Activated T-cell treated with anti-CD3 and anti-CD28 coated beads, Interleukin-2, amount 50 U/mL, for 72 hours (primary cell): ENCODE data around the gene OFD1. TPM values are rescaled to one million over a fixed set of nuclear protein-coding genes. Genes with fewer than 3 reads are reported as not detected.

Experiments used
- ATAC-seq, 2 donors: fragments of 150-1000 bp; cut with Tn5 transposase; replicated peaks in 1 of 2; 2 replicates each; pipeline ENCODE4 v1.10.0; 2021; ENCODE audit warnings: moderate library complexity in 2 of 2, mild to moderate bottlenecking in 1 of 2
- DNase-seq, 2 donors: peaks; one replicate each; pipeline ENCODE4 v3.0.0; 2021 to 2022; ENCODE audit warnings: mixed read lengths in 1 of 2
- H3K27ac Mint-ChIP-seq: one replicate; pipeline ENCODE4 v1.8.0; 2022; ENCODE audit warnings: mild to moderate bottlenecking, moderate library complexity, mixed read lengths
- H3K27me3 Mint-ChIP-seq: one replicate; pipeline ENCODE4 v1.8.0; 2022; ENCODE audit warnings: low read depth, mixed read lengths
- H3K36me3 Mint-ChIP-seq, 2 donors: one replicate each; pipeline ENCODE4 v1.8.0; 2022; ENCODE audit warnings: mixed read lengths in 2 of 2, mild to moderate bottlenecking in 1 of 2; ENCODE audit not compliant: insufficient read depth in 2 of 2
- H3K4me1 Mint-ChIP-seq: one replicate; pipeline ENCODE4 v1.8.0; 2022; ENCODE audit warnings: low read depth, mixed read lengths
- H3K4me3 Mint-ChIP-seq, 2 donors: one replicate each; pipeline ENCODE4 v1.8.0; 2022; ENCODE audit warnings: mild to moderate bottlenecking in 2 of 2, mixed read lengths in 2 of 2, moderate library complexity in 2 of 2
- H3K9me3 Mint-ChIP-seq, 2 donors: one replicate each; pipeline ENCODE4 v1.8.0; 2022; ENCODE audit warnings: mixed read lengths in 2 of 2
- total RNA-seq, 2 donors: library from RNA; stranded (reverse); gene quantifications; one replicate each; pipeline ENCODE4 v1.2.3, GENCODE V29; 2022

OFD1 gene
- total RNA-seq, 2 donors from 2014 or later, result 63.7 to 66.7 TPM

DNA sequence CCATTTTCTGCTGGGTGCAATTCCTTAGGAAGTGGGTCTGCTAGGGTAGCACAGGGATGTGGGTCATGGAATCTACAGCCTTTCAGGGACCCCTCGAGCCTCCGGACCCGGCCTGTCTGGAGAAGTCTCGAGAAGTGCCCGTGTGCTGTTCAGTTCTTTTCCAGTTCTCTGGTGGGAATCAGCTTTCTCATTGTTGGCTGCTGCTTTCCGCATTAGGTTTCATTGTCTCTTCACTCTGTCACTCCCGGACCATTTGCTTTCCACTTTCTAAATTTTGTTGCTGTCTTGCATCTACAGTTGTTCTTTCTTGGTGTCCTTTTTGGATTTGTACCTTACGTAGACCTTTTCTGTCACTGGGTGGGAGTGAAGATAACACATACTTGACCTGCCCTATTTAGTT lies 39.6 kb upstream of the OFD1 start:
- Mint-ChIP-seq H3K27ac (peak overlapping the region; percentile 22), H3K36me3 (peaks cover 17 to 32% of the 10 kb centered on the region in 2 donors), H3K4me1 (peaks cover 65% of the 10 kb centered on the region), H3K9me3 (no peaks in the 10 kb centered on the region), H3K27me3 (peaks cover 36% of the 10 kb centered on the region), H3K4me3 (peak overlapping the region in 1 of 2 donors; percentile 47)
- ATAC-seq (no peak), DNase-seq (no peak)

DNA sequence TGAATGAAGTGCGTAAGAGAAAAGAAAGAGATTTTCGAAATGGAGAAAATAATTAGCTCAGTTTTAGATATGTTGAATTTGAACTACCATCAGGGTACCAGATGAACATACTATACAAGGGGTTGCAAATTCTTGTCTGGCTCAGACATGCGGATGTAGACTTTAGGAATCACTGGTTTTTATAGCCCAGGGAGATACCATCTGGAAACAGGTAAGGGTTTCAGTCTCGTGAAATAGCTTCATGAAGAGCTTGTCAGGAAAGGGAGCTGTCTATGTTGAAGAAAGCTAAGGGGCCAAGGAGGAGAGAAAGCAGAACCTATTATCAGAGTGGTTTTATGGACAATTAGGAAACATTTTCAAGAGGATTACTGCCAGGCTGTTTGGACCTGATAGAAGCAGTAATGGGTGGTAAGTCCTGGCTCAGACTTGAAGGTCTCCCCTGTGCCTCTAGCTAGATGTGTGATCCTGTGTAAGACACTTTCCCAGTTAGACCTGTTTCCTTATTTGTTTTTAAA lies 38.9 kb upstream of the OFD1 start:
- peaks cover 12 to 28% of the 10 kb centered on the region in 2 donors for H3K36me3 Mint-ChIP-seq
- ATAC-seq, result no peak
- peak overlapping the region; percentile 22 for H3K27ac Mint-ChIP-seq
- DNase-seq, result no peak
- peaks cover 32% of the 10 kb centered on the region for H3K27me3 Mint-ChIP-seq
- peak overlapping the region in 1 of 2 donors; percentile 47 for H3K4me3 Mint-ChIP-seq
- peaks cover 63% of the 10 kb centered on the region for H3K4me1 Mint-ChIP-seq
- no peaks in the 10 kb centered on the region for H3K9me3 Mint-ChIP-seq

DNA sequence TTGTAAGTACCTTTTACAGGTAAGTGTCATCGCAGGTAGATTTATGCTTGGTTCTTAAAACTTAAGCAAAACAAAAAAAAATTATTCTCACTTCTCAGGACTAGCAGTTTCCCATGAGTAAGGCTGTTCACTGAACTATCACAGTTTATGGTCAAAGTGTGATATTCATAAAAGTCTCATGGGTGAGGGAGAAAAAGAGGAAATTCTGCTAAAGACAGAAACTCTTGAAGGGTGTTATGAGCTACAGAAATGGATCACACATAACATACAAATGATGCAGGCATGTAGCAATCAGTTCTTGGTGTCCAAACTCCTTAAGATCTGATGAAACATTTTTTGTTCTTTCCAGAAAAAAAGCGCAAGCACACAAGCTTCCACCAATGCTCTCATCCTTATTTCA lies 37.1 kb upstream of the OFD1 start:
- H3K27ac Mint-ChIP-seq, result peak overlapping the region; percentile 67
- no peaks in the 10 kb centered on the region for H3K9me3 Mint-ChIP-seq
- H3K4me3 Mint-ChIP-seq, result peak overlapping the region in 1 of 2 donors; percentile 55
- H3K27me3 Mint-ChIP-seq, result peaks cover 26% of the 10 kb centered on the region
- DNase-seq (no peak), ATAC-seq (peak in 1 of 2 donors; percentile 32)
- H3K36me3 Mint-ChIP-seq, result peaks cover 12 to 24% of the 10 kb centered on the region in 2 donors
- peaks cover 58% of the 10 kb centered on the region for H3K4me1 Mint-ChIP-seq

DNA sequence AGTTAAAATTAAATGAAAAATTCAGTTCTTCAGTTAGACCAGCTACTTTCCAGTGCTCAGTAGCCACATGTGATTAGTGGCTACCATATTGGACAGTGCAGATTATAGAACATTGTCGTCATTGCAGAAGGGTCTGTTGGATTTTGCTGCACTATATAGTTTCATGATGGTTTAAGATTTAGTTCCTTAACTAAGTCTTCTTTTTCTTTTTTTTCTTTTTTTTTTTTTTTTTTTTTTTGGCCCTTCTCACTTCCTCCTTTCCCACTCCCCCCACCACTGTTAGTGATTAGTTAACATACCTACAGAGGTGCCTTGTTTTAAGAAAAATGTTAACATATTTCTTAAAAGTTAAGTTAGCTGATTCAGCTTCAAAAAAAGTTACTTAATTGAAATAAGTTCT lies 36.6 kb upstream of the OFD1 start:
- Mint-ChIP-seq H3K9me3 (no peaks in the 10 kb centered on the region), H3K27me3 (peaks cover 21% of the 10 kb centered on the region), H3K36me3 (peaks cover 8 to 19% of the 10 kb centered on the region in 2 donors), H3K27ac (no peak overlapping the region), H3K4me3 (no peak overlapping the region), H3K4me1 (peaks cover 58% of the 10 kb centered on the region)
- no peak for ATAC-seq
- DNase-seq, result no peak

DNA sequence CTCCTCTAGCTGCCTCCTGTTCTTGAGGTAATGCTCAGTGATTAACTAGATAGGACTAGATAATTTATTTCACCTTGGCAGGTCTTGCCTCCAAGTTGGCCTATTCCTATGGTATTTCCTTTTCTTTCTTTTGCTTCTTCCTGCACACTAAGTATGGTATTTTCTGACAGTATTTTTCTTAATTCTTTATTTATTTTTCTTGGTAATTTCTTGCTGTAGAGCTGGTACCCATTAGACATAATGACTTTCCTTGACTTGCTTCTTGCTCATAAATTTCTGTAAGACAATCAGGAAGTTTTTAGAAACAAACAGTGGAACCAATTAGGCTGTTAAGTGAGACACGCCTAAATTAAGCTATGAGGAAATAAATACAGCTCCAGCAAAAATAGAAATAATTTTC lies 36.1 kb upstream of the OFD1 start:
- Mint-ChIP-seq H3K36me3 (peaks cover 6 to 16% of the 10 kb centered on the region in 2 donors), H3K4me3 (no peak overlapping the region), H3K27ac (peak overlapping the region; percentile 81), H3K9me3 (no peaks in the 10 kb centered on the region), H3K4me1 (peaks cover 57% of the 10 kb centered on the region), H3K27me3 (peaks cover 16% of the 10 kb centered on the region)
- ATAC-seq (no peak), DNase-seq (no peak)

DNA sequence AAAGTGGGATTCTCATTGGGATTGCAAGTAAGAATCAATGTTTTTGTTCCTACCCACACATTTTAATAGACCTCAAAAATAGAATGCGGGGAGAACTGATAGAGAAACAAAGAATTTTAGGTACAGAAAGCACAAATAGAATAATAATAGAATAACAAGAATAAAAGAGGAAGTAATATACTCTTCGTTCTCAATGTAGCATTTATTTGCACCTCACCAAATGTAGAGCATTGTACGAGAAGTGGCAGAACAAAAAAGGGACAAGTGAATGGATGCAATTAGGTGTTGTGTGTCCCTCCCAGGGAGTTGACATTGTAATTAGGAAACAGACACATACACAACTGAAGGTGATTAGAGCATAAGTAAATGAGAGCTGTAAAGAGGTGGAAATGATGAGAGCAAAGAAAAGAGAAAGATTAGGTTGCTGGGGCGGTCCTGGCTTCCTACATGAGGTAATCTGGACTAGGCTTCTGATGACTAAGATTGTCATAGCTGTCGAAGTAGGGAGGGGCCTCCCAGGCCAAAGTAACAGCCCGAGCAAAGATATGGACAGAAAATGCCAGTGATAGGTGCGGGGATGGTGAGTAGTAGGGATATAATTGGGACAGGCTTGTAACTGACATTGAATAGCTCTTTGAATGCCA lies 35.2 kb upstream of the OFD1 start:
- no peaks in the 10 kb centered on the region for H3K9me3 Mint-ChIP-seq
- peaks cover 60% of the 10 kb centered on the region for H3K4me1 Mint-ChIP-seq

DNA sequence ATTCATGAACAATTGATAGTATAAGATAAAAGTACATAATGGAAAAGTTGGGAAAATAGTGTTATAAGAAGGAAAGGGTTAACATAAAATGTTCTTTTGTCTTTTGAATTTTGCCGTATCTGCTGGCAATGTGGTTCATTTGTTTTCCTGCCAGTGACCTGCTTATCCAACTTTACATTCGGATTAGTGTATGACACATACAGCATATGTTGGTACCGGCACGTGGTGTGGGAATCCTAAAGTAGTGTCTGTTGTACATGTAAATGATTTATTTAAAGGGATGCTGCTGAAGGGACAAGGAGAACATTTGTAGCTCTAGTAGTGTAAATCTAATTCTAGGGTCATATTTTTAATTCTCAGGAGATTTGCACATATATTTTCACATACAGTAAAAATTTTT lies 34.2 kb upstream of the OFD1 start:
- DNase-seq (no peak), ATAC-seq (no peak)
- H3K27ac Mint-ChIP-seq, result no peak overlapping the region
- H3K27me3 Mint-ChIP-seq, result peaks cover 8% of the 10 kb centered on the region
- no peak overlapping the region for H3K4me3 Mint-ChIP-seq
- peaks cover 55% of the 10 kb centered on the region for H3K4me1 Mint-ChIP-seq
- H3K36me3 Mint-ChIP-seq, result peaks cover 6 to 14% of the 10 kb centered on the region in 2 donors
- no peaks in the 10 kb centered on the region for H3K9me3 Mint-ChIP-seq

More for the DNA sequence above, 35.2 kb upstream of the OFD1 start:
- H3K27me3 Mint-ChIP-seq, result peaks cover 11% of the 10 kb centered on the region
- no peak for DNase-seq
- no peak overlapping the region for H3K27ac Mint-ChIP-seq
- peaks cover 6 to 15% of the 10 kb centered on the region in 2 donors for H3K36me3 Mint-ChIP-seq
- peak in 1 of 2 donors; percentile 66 for ATAC-seq
- peak overlapping the region in 1 of 2 donors; percentile 44 for H3K4me3 Mint-ChIP-seq

DNA sequence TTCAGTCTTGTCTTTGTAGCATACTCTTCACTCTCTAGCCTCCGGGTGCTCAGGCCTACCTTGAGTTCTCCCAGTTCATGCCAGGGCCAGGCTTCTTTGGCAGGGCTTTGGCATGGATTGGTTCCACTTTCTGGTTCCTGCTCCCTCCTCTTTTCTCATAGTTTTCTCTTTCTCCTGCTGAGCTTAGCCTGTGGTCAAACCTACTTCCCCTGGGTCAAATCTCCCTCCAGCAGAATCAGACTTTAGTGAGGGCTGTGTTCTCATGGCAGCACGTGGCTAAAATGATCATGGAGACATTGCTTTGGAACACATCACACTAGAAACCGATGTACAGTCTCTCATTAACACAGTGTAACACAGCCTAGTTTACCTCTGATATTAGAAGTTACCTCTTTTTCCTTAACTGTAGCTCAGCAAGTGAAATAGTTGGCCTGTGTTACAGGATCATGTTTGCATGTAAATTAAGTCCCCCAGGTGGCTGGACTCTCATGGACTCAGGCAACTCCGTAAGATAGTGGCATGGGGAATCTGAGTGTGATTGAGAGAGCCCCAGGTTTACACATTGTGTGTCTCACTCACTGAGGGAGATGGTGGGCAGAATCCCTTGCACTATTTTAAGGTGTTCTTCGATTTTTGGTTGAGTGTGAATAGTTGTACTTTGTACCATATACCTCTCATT lies 32.3 kb upstream of the OFD1 start:
- Mint-ChIP-seq H3K36me3 (peaks cover 6 to 12% of the 10 kb centered on the region in 2 donors), H3K27me3 (peaks cover 6% of the 10 kb centered on the region), H3K27ac (peak overlapping the region; percentile 66), H3K4me3 (peak overlapping the region in 1 of 2 donors; percentile 31), H3K4me1 (peaks cover 51% of the 10 kb centered on the region), H3K9me3 (no peaks in the 10 kb centered on the region)
- DNase-seq, result no peak
- ATAC-seq, result no peak

DNA sequence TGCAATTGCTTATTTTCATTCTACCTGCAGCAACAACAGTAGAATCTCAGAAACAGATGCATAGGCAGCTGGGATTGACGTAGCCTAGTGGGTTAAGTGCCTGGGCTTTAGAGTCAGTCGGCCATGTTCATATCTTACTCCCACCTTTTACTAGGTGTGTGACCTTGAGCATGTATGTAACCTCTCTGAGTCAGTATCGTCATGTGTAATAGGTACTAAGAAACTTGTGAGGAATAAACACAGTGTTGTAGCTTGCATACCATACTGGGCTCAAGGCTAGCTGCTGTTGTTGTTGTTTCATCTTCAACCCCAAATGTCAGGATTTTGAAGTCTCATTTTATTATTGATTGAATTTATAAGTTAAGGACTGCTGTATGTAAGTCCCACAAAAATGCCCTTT lies 31.4 kb upstream of the OFD1 start:
- peaks cover 6% of the 10 kb centered on the region for H3K27me3 Mint-ChIP-seq
- DNase-seq (no peak), ATAC-seq (peak; percentile 66 to 71)
- H3K4me1 Mint-ChIP-seq, result peaks cover 51% of the 10 kb centered on the region
- peaks cover 6 to 14% of the 10 kb centered on the region in 2 donors for H3K36me3 Mint-ChIP-seq
- H3K27ac Mint-ChIP-seq, result peak overlapping the region; percentile 41
- H3K9me3 Mint-ChIP-seq, result no peaks in the 10 kb centered on the region
- peak overlapping the region in 1 of 2 donors; percentile 31 for H3K4me3 Mint-ChIP-seq

DNA sequence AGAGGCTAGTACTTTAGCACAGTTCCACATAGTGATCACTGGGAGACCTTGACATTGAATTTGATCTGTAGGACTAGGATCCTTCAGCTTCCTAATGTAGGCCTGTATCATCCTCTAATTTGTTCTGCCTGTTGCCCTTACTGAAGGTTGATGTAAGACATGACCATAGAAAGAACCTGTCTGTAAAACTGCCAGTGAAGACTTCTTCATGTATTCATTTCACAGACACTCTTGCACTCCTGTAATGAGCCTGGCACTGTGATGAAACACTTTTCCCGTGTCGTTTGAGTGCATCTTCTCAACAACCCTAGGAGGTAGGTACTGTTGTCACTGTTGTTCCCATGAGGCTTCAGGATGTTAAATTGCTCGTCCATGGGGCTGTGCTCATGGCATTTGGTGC lies 31.0 kb upstream of the OFD1 start:
- Mint-ChIP-seq H3K27me3 (peaks cover 6% of the 10 kb centered on the region), H3K4me1 (peaks cover 47% of the 10 kb centered on the region), H3K9me3 (no peaks in the 10 kb centered on the region), H3K27ac (peak overlapping the region; percentile 85), H3K4me3 (peak overlapping the region in 1 of 2 donors; percentile 60), H3K36me3 (peaks cover 6 to 14% of the 10 kb centered on the region in 2 donors)
- DNase-seq, result no peak
- peak; percentile 47 to 64 for ATAC-seq

DNA sequence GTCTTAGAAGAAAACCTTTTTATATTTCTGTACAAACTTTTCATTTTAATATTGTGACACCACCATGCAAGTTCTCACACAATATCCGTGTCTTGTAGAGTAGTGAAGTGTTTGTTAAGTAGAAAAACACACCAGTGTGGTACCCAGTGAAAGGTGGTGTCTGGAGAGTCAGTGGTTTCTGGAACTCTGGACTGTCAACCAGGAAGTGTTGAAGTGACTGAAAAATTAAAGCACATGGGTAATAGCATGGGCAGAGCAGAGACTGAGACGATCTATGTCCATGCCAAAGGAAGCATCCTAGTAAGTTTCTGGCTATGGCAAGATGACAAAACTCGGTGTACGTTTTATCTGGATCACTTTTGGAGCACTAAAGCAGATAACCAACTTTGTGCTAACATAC lies 23.4 kb upstream of the OFD1 start:
- H3K36me3 Mint-ChIP-seq, result peaks cover 4 to 21% of the 10 kb centered on the region in 2 donors
- peaks cover 12% of the 10 kb centered on the region for H3K4me1 Mint-ChIP-seq
- H3K27ac Mint-ChIP-seq, result no peak overlapping the region

DNA sequence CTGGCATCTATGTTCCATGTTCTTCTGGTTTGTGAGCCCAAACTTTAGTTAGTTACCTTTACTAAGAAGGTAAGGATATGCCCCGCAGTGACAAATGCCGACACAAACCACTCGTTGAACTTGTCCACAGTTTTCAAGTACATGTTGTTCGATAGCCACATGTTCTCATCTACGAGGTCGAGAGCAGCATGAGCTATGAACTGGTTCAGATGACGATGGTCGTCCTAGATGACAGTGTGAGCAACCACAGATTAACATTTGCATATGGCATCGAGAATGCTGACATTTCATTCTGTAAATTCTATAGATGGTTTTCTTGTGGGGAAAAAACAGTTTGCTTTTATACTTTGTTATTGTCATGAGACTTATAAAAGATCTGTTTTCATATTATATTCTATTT lies 18.1 kb upstream of the OFD1 start:
- peak; percentile 41 to 84 for ATAC-seq
- Mint-ChIP-seq H3K4me3 (peak overlapping the region in 1 of 2 donors; percentile 62), H3K9me3 (no peaks in the 10 kb centered on the region), H3K36me3 (peaks cover 9 to 26% of the 10 kb centered on the region in 2 donors), H3K27me3 (peaks cover 5% of the 10 kb centered on the region), H3K27ac (peak overlapping the region; percentile 92), H3K4me1 (peaks cover 9% of the 10 kb centered on the region)
- DNase-seq, result no peak

More for the DNA sequence above, 23.4 kb upstream of the OFD1 start:
- DNase-seq (no peak), ATAC-seq (no peak)
- Mint-ChIP-seq H3K27me3 (peaks cover 14% of the 10 kb centered on the region), H3K9me3 (no peaks in the 10 kb centered on the region), H3K4me3 (no peak overlapping the region)

DNA sequence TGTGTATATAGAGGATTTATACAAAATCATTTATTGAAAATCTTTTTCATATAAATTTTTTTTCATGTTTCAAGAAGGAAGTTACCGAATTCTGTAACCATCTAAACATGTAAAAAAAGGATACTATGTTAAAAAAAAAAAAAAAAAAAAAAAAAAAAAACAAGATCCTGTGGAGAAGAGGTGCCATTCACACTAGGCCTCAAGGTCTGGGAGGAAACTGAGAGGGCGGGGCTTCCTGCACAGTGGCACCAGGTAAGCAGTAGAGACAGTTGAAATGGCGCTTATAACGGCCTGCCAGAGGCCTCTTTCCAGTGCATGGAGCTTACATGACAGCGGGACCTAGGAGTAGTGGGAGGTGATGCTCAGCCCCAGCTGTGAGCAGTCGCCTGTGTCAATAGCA lies 17.6 kb upstream of the OFD1 start:
- Mint-ChIP-seq H3K9me3 (no peaks in the 10 kb centered on the region), H3K36me3 (peaks cover 8 to 22% of the 10 kb centered on the region in 2 donors), H3K27me3 (peaks cover 2% of the 10 kb centered on the region), H3K4me1 (peaks cover 6% of the 10 kb centered on the region), H3K27ac (peak overlapping the region; percentile 63), H3K4me3 (no peak overlapping the region)
- ATAC-seq (peak in 1 of 2 donors; percentile 64), DNase-seq (no peak)
